Natural killer cell treated with Interleukin-12 subunit alpha and Interleukin-12 subunit beta and Interleukin-15 and Interleukin-18, amount 100 ng/mL, for 72 hours (primary cell): ENCODE data around the gene PLEK. TPM values are rescaled to one million over a fixed set of nuclear protein-coding genes. Genes with fewer than 3 reads are reported as not detected.
"Not testable (repeated sequence)": the region's sequence is repeated elsewhere in the genome, so short reads cannot be mapped to it uniquely, and the experiment has no call there.

Experiments used
- ATAC-seq, 2 donors: fragments of 150-1000 bp; cut with Tn5 transposase in 1 of 2; sonication (Bioruptor Pico), chemical (Tn5 transposase) in 1 of 2; 2 replicates each; pipeline ENCODE4 v1.10.0; 2021
- DNase-seq: peaks from one replicate; pipeline ENCODE4 v3.0.0; 2022; ENCODE audit warnings: low spot score
- H3K27ac Mint-ChIP-seq, 2 donors: 1 replicate in 1 of 2; 2 replicates in 1 of 2; pipeline ENCODE4 v1.8.0; 2022; ENCODE audit warnings: mixed read lengths in 2 of 2, mild to moderate bottlenecking in 1 of 2, moderate library complexity in 1 of 2
- H3K27me3 Mint-ChIP-seq, 2 donors: 1 replicate in 1 of 2; 2 replicates in 1 of 2; pipeline ENCODE4 v1.8.0; 2022; ENCODE audit warnings: mixed read lengths in 2 of 2
- H3K36me3 Mint-ChIP-seq: one replicate; pipeline ENCODE4 v1.8.0; 2022; ENCODE audit warnings: mixed read lengths
- H3K4me1 Mint-ChIP-seq, 2 donors: 1 replicate in 1 of 2; 2 replicates in 1 of 2; pipeline ENCODE4 v1.8.0; 2022; ENCODE audit warnings: low read depth in 2 of 2, mixed read lengths in 2 of 2, mild to moderate bottlenecking in 1 of 2
- H3K4me3 Mint-ChIP-seq: one replicate; pipeline ENCODE4 v1.8.0; 2022; ENCODE audit warnings: mixed read lengths
- H3K9me3 Mint-ChIP-seq: 2 replicates; pipeline ENCODE4 v1.8.0; 2022; ENCODE audit warnings: mixed read lengths
- total RNA-seq, 2 donors: library from RNA; stranded (reverse); gene quantifications; one replicate each; pipeline ENCODE4 v1.2.3, GENCODE V29; 2022

PLEK gene
- total RNA-seq, 2 donors from 2014 or later, result 209 to 569 TPM

- ATAC-seq, result no peak
- H3K4me1 Mint-ChIP-seq, result peaks cover 47 to 56% of the 10 kb centered on the region in 2 donors
- peak overlapping the region; percentile 89 to 99 for H3K27ac Mint-ChIP-seq
- no peak for DNase-seq
- H3K36me3 Mint-ChIP-seq, result peaks cover 16% of the 10 kb centered on the region
- H3K9me3 Mint-ChIP-seq, result no peaks in the 10 kb centered on the region
- no peaks in the 10 kb centered on the region for H3K27me3 Mint-ChIP-seq
- H3K4me3 Mint-ChIP-seq, result peak overlapping the region; percentile 98
Observed at GRCh38 chr2:68362749-68363148, 2.3 kb upstream of the PLEK start.

- H3K36me3 Mint-ChIP-seq, result peaks cover 26% of the 10 kb centered on the region
- H3K9me3 Mint-ChIP-seq, result no peaks in the 10 kb centered on the region
- peaks cover 50 to 57% of the 10 kb centered on the region in 2 donors for H3K4me1 Mint-ChIP-seq
- H3K27me3 Mint-ChIP-seq, result no peaks in the 10 kb centered on the region
- ATAC-seq (no peak), DNase-seq (no peak)
- peak overlapping the region; percentile 89 to 99 for H3K27ac Mint-ChIP-seq
- H3K4me3 Mint-ChIP-seq, result peak overlapping the region; percentile 98
Observed at GRCh38 chr2:68363721-68364120, 1.4 kb upstream of the PLEK start.

- no peaks in the 10 kb centered on the region for H3K9me3 Mint-ChIP-seq
- H3K36me3 Mint-ChIP-seq, result peaks cover 37% of the 10 kb centered on the region
- ATAC-seq, result peak; percentile 63 to 67
- no peak for DNase-seq
- no peaks in the 10 kb centered on the region for H3K27me3 Mint-ChIP-seq
- peak overlapping the region; percentile 98 for H3K4me3 Mint-ChIP-seq
- H3K27ac Mint-ChIP-seq, result peak overlapping the region; percentile 89 to 99
- peaks cover 69 to 78% of the 10 kb centered on the region in 2 donors for H3K4me1 Mint-ChIP-seq
Observed at GRCh38 chr2:68366083-68366560, 1.0 kb downstream of the PLEK start.

GRCh38 chr2:68367953-68368653, 3.0 kb downstream of the PLEK start:
- Mint-ChIP-seq H3K4me1 (peaks cover 67 to 80% of the 10 kb centered on the region in 2 donors), H3K4me3 (peak overlapping the region; percentile 98), H3K36me3 (peaks cover 44% of the 10 kb centered on the region), H3K27me3 (no peaks in the 10 kb centered on the region), H3K9me3 (no peaks in the 10 kb centered on the region), H3K27ac (peak overlapping the region; percentile 89 to 99)
- no peak for DNase-seq
- no peak for ATAC-seq

- ATAC-seq, result no peak
- peaks cover 44% of the 10 kb centered on the region for H3K36me3 Mint-ChIP-seq
- no peaks in the 10 kb centered on the region for H3K9me3 Mint-ChIP-seq
- H3K27me3 Mint-ChIP-seq, result no peaks in the 10 kb centered on the region
- peaks cover 60 to 74% of the 10 kb centered on the region in 2 donors for H3K4me1 Mint-ChIP-seq
- H3K27ac Mint-ChIP-seq, result peak overlapping the region; percentile 89 to 99
- peak overlapping the region; percentile 98 for H3K4me3 Mint-ChIP-seq
- no peak for DNase-seq
Observed at GRCh38 chr2:68368654-68369336, 3.7 kb downstream of the PLEK start.

GRCh38 chr2:68369337-68369734, 4.3 kb downstream of the PLEK start:
- Mint-ChIP-seq H3K27me3 (no peaks in the 10 kb centered on the region), H3K27ac (peak overlapping the region; percentile 89 to 99), H3K9me3 (no peaks in the 10 kb centered on the region), H3K4me3 (peak overlapping the region; percentile 98), H3K4me1 (peaks cover 60 to 74% of the 10 kb centered on the region in 2 donors), H3K36me3 (peaks cover 44% of the 10 kb centered on the region)
- ATAC-seq (no peak), DNase-seq (no peak)

- Mint-ChIP-seq H3K27me3 (no peaks in the 10 kb centered on the region), H3K36me3 (peaks cover 43% of the 10 kb centered on the region), H3K4me1 (peaks cover 69 to 80% of the 10 kb centered on the region in 2 donors), H3K27ac (peak overlapping the region; percentile 89 to 99), H3K9me3 (no peaks in the 10 kb centered on the region), H3K4me3 (peak overlapping the region; percentile 98)
- ATAC-seq (no peak), DNase-seq (no peak)
Observed at GRCh38 chr2:68371138-68371537, 6.1 kb downstream of the PLEK start.

GRCh38 chr2:68371581-68371980, 6.5 kb downstream of the PLEK start:
- Mint-ChIP-seq H3K4me3 (peak overlapping the region; percentile 98), H3K27me3 (no peaks in the 10 kb centered on the region), H3K36me3 (peaks cover 39% of the 10 kb centered on the region), H3K9me3 (no peaks in the 10 kb centered on the region), H3K4me1 (peaks cover 69 to 80% of the 10 kb centered on the region in 2 donors), H3K27ac (peak overlapping the region; percentile 89 to 99)
- DNase-seq (no peak), ATAC-seq (peak; percentile 64 to 69)

- Mint-ChIP-seq H3K27me3 (no peaks in the 10 kb centered on the region), H3K4me1 (peaks cover 75 to 84% of the 10 kb centered on the region in 2 donors), H3K9me3 (peaks cover 2% of the 10 kb centered on the region), H3K36me3 (peaks cover 40% of the 10 kb centered on the region), H3K4me3 (peak overlapping the region; percentile 75), H3K27ac (peak overlapping the region; percentile 89 to 99)
- ATAC-seq, result peak in 1 of 2 donors; percentile 42
- no peak for DNase-seq
Observed at GRCh38 chr2:68372485-68372884, 7.4 kb downstream of the PLEK start.

GRCh38 chr2:68374184-68374583, 9.1 kb downstream of the PLEK start:
- DNase-seq, result no peak
- H3K27me3 Mint-ChIP-seq, result no peaks in the 10 kb centered on the region
- peak overlapping the region; percentile 44 to 83 for H3K27ac Mint-ChIP-seq
- ATAC-seq, result no peak
- peak overlapping the region; percentile 51 for H3K4me3 Mint-ChIP-seq
- peaks cover 2% of the 10 kb centered on the region for H3K9me3 Mint-ChIP-seq
- H3K4me1 Mint-ChIP-seq, result peaks cover 68 to 82% of the 10 kb centered on the region in 2 donors
- peaks cover 28% of the 10 kb centered on the region for H3K36me3 Mint-ChIP-seq

GRCh38 chr2:68375582-68375981, 10.5 kb downstream of the PLEK start:
- H3K4me1 Mint-ChIP-seq, result peaks cover 73 to 85% of the 10 kb centered on the region in 2 donors
- ATAC-seq (no peak), DNase-seq (no peak)
- H3K36me3 Mint-ChIP-seq, result peaks cover 30% of the 10 kb centered on the region
- H3K27ac Mint-ChIP-seq, result peak overlapping the region; percentile 44 to 83
- peak overlapping the region; percentile 51 for H3K4me3 Mint-ChIP-seq
- H3K9me3 Mint-ChIP-seq, result peaks cover 2% of the 10 kb centered on the region
- H3K27me3 Mint-ChIP-seq, result no peaks in the 10 kb centered on the region

- Mint-ChIP-seq H3K27ac (peak overlapping the region; percentile 98), H3K4me1 (peaks cover 73 to 86% of the 10 kb centered on the region in 2 donors), H3K27me3 (no peaks in the 10 kb centered on the region), H3K36me3 (peaks cover 44% of the 10 kb centered on the region), H3K4me3 (peak overlapping the region; percentile 79), H3K9me3 (peaks cover 2% of the 10 kb centered on the region)
- DNase-seq, result no peak
- peak in 1 of 2 donors; percentile 18 for ATAC-seq
Observed at GRCh38 chr2:68377137-68377780, 12.2 kb downstream of the PLEK start.

GRCh38 chr2:68378779-68379178, 13.7 kb downstream of the PLEK start:
- not testable (repeated sequence) for H3K27me3 Mint-ChIP-seq

More at GRCh38 chr2:68378779-68379178, 13.7 kb downstream of the PLEK start:
- not testable (repeated sequence) for DNase-seq, ATAC-seq, H3K9me3 Mint-ChIP-seq
- H3K4me1 Mint-ChIP-seq, result peaks cover 82 to 92% of the 10 kb centered on the region in 2 donors
- H3K36me3 Mint-ChIP-seq, result peaks cover 52% of the 10 kb centered on the region
- peak overlapping the region; percentile 66 for H3K4me3 Mint-ChIP-seq
- H3K27ac Mint-ChIP-seq, result peak overlapping the region; percentile 98
